Activated CD4-positive, alpha-beta T cell treated with anti-CD3 and anti-CD28 coated beads, Interleukin-2, amount 50 U/mL, for 16 hours (primary cell): Measurements from ENCODE around the gene OOSP4A.

ENCODE experiments used
- DNase-seq: peaks from one replicate; pipeline ENCODE4 v3.0.0-alpha.2; 2020

OOSP4A gene

DNA sequence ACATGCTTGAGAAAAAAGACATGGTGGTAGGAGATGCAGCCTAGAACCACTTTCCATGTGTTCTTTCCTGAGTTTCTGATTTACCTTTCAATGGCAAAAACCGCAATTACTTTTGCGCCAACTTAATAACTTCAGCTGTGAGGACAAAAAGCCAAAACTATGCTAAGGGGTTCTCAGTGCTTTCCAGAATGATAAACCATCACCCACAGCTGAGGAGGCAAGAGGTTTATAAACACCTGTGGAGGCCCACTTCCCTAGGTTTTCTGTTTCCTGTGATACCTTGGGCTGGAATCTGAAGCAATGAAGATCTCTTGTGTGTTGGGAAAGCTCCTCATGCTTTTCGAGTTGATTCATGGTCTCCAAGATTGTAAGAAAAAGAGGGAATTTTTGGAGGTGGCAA lies at the start of gene OOSP4A:
Gene OOSP4A (plus strand): TSS at position 301 of the 400 bp plus-strand sequence. CDS start 0 bp downstream, at position 301.
- no peak for DNase-seq

DNA sequence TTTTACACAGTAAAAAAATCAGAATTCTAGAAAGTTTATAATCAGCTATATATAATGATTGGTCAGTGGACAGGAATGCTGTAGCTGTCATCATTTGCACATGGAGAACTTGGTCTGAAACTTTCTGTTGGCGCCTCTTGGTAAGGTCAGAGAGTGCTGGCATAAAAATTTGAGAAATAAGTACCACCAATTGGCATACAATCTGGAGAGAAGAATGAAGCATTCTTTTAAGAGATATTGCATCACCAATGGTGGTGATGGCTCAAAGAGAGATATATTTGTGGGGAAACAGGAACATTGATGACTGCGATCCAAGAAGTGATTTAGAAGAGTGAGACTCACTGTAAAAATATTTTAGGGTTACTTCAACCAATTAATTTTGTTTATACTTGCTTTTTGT lies 45.4 kb upstream of the OOSP4A start:
- DNase-seq = no peak

DNA sequence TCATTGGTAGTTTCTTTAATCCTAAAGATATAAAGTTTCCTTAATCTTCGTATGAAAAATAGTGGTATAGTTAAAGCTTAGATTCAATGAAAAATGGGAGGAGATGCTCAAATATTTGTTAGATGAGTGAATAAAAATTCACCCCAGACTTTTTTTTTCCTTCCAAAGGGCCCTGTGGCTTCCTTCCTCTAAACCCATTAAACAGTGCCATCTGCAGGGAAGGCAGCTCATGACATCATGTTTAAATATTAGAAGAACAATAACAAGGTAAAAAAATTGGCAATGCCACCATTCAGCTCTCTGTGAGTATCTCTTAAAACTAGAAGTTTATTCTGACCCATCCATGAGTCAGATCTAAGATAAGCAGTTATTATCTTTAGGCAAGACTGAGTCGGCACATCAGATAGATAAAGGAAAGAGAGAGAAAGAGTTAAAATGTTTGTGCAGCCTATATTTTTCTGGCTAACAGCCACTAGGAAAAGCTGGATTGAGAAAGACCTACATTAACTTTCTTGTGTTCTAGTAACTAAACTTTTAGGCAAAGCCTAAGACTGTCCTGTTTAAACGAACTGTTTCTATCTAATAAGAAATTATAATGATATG lies 44.7 kb upstream of the OOSP4A start:
- peak; percentile 31 for DNase-seq

DNA sequence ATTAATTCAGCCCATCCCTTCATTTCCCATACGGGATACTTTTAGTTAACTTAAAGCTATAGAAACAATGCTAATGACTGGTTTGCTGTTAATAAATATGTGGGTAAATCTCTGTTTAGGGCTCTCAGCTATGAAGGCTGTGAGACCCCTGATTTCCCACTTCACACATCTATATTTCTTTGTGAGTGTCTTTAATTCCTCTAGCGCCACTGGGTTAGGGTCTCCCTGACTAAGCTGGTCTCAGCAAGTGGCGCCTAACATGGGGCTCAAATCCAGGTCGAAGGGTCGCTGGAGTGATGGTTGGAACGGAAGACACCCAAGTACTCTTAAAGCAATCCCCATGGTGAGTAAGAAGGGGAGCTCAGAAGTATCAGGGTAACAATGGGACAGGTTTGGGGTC lies 40.0 kb upstream of the OOSP4A start:
- DNase-seq = no peak

DNA sequence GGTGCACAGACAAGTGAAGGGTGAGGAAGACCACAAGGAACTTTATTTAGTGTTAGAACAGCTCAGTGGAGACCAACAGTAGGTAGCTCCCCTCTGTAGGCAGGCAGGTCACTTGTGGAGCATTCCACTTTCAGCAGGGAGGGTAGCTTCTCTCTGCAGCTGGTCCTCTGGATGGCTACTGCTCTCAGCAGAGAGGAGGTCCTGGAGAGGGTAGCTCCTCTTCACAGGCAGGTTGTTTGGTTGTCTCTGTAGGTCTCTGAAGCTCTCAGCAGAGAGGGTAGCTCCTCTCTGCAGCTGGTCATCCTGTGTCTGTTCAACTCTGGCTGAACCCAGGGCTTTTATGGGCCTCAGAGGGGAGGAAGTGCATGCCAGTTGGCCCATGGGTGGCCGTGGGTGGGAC lies 32.1 kb upstream of the OOSP4A start:
- no peak for DNase-seq

DNA sequence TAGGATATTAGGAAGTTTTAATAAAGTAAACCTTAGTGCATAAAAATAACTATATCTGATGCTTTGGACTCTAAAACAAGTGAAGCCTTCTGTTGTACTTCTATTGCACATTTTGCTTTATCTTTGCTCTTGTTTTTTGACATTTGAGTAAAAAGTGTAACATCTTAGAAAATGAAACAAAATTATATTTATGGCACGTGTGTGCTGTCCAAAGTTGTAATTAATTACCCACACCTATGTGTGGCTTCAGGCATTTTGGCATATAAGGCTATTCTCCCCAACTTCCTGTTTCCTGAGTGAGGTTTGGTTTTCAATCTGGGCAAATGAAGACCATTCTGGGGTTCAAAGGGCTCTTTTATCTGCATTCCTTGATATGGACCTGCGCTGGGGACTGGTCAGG lies 25.7 kb upstream of the OOSP4A start, which contains the start of gene OOSP1:
Gene OOSP1 (plus strand): TSS at position 301 of the 400 bp plus-strand sequence. CDS start 23 bp downstream, at position 324.
- no peak for DNase-seq

DNA sequence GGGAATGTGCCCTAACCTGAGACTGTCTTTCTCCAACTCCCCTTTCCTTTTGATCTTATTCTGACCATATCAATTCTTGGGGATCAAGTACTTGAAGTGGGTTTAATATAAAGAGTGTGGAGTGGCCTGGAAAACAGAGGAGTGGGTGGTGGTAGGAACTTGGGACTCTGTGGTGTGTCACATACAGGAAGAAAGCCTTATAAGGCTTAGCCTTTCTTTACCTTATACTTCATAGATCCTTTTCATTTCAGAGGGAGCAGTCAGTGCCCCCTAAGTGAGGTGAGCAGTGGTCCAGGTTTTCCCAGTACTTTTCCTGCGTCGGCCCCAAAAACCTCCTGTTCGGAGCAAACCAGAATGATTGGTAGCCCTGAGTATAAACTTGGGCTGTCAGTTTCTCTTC lies 25.1 kb upstream of the OOSP4A start:
- DNase-seq = no peak

DNA sequence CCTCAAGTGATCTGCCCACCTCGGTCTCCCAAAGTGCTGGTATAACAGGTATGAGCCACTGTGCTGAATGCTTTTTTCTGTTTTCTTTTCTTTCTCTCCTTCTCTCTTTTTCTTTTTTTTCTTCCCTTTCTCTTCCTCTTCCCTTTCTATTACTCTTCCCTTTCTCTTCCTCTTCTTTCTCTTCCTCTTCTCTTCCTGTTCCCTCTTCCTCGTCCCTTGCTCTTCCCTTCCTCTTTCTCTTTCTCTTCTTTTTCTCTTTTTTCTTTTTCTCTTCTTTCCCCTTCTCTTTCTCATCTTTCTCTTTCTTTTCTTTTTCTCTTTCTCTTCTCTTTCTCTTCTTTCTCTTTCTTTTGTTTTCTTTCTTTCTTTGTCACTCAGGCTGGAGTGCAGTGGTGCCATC lies 24.4 kb upstream of the OOSP4A start:
- no peak for DNase-seq

DNA sequence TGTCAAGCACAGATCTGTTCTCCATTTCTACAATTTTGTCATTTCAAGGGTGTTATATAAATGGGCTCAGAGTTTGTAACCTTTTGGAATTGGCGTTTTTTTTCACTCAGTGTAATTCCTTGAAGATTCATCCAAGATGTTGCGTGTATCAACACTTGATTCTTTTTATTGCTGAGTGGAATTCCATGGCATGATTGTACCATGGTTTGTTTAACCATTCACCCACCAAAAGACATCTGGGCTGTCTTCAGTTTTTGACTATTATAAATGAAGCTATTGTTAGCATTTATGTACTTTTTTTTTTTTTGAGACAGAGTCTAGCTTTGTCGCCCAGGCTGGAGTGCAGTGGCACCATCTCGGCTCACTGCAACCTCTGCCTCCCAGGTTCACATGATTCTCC lies 22.7 kb upstream of the OOSP4A start:
- DNase-seq = no peak

DNA sequence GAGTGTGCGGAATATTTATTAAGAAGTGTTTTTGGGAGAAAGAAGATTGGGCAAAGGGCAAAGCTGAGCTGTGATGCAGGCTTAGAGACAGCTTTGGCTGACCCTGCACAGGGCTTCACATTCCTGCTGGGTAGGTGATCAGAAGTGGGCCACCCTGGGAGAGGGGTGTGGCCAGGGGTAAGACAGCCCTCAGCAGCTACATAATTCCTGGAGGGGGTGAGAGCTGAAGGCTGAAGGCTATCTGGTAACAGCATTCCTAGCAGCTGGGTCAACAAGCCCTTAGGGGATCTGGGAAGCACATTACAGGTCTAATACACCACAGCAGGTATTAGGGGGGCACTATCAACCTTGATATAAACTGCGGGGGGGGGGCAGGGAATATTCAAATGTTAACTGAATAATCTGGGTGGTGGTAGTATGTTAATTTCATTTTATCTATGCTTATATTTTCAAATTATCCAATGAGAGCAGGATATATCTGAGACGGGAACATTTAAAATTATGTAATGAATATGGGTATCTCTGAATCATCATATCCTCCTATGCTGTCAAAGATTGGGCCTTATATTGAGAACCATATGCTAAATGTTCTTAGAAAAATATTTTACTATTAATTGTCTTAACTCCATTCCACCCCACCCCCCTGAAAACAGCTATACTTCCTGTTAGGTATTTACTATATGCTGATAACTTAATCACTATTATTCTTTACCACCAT lies 19.7 kb upstream of the OOSP4A start:
- no peak for DNase-seq

DNA sequence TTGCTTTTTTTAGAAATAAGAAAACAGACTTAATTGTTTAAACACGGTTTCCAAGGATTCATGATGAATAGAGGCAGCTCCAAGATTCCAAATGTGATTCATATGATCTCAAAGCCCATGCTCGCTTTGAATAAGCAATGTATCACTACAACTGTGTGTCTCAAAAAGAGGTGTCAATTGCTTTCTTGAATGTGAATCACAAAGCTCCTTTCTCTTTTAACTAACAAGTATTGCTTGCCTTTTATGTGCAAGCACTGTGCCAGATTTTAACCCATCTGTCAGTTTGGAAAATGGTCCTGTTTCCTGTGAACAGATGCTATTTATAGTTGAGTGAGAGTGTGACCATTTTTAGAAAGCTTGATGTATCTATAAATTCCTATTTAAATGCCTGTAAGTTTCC lies 19.1 kb upstream of the OOSP4A start:
- DNase-seq = no peak

DNA sequence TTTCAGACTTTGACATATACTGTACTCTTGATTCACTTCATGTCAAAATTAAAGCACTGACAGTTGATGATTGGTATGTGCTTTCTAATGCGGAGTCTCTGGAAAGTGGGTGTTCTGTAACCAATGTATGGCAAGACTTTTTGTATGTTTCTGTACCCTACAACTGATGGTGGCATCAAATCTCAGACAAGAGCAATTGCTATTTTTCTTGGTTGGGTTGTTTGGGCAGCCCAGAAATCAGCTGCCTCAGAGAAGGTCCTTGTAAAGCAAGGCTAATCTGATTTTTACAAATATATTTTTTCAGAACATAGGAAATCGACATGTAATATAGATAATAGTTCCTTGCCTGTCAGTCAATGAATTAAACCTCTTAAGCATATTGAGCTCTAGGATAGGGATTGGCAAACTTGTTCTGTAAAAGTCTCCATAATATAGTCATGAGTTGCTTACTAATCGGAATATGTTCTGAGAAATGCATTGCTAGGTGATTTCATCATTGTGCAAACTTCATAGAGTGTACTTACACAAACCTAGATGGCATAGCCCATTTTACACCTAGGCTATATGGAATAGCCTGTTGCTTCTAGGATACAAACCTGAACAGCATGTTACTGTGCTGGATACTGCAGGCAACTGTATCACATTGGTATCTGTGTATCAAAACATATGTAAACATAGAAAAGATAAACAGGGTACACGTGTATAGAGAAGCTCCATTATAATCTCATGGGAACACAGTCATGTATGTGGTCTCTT lies 10.2 kb upstream of the OOSP4A start:
- DNase-seq = no peak

DNA sequence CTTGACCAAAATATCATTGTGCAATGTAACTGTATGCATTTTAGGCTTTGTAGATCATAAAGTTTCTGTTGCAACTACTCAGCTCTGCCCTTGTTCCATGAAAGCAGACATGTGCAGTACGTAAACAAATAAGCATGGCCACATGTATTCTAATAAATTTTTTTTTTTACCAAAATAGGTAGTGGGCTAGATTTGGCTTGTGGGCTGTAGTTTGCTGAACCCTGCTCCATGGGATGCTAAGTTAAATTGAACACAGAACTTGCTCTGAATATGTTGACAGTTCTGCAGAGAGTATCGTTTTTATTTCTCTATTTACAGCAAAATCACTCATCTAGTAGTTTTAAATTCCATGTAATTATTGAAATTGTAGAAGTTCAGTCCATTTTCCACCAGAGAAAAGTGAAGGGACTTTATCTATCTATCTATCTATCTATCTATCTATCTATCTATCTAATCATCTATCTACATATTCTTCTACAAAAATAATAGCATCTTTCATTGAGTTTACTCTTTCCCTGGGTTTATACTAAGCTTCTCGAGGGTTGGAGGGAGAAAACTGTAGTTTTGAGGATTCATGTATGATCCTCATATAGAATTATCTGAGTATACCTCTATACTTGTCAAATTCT lies 9.5 kb upstream of the OOSP4A start:
- no peak for DNase-seq

DNA sequence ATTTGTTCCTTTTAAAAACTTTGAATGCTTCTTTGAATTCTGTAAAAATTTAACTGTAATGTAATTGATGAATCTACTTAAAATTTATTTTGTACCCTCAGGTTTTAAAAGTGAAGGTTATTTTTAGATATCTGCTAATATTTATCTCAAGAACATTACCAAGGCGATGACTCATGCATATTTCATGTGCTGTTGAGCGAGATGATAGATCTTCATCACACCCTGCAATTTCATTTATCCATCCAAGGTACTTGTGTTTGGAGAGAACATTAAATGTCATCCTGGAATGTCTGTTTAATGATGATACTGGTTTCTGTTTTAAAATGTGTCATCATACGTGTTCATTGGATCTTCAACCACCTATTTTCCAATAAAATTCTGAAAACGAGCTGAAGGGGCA lies 6.7 kb upstream of the OOSP4A start:
- DNase-seq = no peak

DNA sequence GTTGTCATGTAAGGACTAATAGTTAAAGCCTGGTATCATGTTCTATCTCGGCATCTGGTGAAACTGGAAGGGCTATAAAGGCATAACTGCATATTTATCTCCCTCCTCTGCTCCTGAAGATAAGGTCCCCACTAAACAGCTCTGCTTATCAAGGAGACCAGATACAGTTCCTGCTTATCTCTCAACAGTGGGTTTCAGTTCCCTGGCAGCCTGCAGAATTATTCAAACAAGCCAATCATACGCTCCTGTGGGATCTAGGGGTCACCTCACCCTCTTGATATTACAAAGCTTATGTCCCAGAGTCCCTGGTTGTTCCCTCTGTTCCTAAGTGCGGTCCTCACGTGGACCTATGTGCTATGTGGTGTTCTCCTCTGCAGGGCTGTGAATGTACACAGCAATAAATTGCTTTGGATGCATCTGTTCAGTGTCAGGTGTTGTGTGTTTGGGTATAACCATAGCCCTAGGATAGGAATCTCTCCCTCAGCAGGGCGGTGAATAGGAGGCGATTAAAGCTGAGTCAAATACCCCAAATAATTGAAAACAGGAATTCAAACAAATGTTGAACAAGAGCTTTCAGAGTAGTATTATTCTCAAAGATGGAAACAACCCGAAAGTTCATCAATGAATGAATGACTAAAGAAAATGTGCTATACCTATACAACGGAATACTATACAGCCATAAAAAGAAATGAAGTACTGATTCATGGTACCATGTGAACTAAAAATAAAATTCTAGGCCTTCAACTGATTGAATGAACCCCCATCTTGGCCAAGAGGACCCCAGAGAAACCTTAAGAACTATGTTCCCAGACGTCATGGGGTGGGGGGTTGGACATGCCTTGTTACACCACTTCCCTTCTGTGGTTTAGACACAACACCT lies 3.1 kb upstream of the OOSP4A start:
- DNase-seq = no peak

DNA sequence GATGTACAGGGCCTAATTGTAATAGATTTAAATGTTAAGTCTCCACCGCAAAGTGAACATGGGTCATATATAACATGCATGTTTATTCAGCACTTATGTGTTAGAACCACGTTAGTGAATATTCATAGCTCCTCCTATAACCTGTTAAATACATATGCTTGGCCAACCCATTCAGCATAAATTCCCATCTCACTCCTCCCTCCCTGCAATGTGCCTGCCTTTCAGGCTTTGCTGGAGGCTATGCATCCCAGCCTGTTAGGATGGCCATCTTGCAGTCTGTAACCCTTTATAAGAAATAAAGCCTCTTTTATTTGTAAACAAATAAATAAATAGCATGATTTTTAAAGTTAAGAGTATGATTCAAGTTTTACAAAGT lies 1.7 kb upstream of the OOSP4A start:
- no peak for DNase-seq

DNA sequence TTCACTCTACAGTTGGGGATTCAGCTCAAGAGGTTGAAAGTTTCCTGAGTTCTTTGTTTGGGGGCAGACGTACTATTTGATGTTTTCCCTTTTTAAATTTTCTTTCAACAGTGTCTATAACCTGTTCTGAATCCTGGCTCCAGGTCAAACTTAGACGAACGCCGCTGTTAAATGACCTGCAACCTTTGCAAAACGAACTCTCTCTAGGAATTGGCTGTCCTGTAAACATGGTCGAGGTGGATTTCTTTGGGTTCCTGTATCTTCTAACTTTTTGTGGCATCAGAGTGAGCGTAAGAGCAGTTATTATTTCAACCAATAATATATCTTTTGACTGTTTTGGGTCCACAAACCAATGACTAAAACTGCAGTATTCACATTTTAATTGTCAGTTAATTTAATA lies 1.6 kb downstream of the OOSP4A start:
- DNase-seq = no peak

DNA sequence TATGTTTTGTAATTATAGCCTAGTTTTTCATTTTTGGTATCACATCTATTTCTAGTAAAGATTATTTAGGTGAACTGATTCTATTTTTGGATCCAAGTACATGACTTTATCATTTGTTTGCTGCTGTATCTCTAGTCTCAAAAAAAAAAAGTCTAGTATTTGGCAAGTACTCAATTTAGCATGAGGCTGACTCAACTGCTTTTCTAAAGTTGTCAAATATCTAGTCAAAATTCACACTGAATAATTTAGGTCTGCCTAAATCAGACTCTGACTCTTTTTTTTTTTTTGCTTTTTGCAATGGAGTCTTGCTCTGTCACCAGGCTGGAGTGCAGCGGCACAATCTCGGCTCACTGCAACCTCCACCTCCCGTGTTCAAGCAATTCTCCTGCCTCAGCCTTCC lies 2.4 kb downstream of the OOSP4A start:
- no peak for DNase-seq

DNA sequence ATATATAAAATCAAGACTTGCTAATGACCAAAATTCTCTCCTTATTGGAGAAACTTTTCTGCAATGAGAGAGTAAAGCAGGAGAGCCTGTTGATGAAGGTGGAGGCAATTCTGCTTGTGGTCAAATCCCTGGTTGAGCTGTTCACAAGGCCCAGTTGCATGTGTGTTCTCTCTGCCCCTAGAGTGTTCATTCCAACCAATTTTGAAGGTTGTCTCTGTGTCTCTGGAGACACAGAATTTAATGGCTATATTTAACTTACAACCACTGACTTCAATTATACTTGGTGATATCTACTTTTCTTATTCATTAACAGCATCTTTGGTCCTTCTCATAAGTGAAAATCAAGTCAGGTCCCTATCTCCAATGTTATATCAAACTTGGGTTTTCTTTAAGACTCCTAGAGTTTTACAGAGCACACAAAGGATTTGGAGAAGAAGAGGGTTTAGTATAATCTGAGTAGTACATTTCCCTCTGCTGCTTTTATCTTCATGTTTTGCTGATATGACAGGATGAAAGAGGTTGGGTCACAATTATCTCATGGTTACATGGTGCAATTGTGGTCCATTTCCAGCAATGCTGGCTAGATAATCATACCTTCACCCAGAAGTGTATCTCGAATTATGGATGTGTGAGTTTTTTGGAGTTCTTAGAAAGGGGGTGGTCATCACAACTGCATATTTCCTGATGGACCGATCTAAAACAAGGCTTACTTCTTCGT lies 4.0 kb downstream of the OOSP4A start:
- DNase-seq = no peak

DNA sequence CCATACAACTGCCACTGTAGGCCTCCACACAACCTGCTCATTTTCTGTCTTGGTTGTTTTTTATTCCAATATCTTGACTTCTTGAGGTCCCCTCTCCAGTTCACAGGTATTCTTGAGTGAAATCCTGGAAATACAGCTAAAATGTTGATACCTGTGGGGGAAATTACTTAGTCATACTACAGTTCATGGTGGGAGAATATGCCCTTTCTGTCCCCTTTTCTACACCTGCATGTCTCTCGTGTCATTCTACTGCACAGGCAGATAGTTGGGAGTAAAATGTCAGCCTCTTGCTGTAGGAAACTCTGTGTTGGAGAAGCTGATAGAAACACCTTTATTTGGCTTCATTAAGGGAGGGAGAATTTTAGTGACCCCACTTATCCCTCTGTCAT lies 4.6 kb downstream of the OOSP4A start:
- no peak for DNase-seq

DNA sequence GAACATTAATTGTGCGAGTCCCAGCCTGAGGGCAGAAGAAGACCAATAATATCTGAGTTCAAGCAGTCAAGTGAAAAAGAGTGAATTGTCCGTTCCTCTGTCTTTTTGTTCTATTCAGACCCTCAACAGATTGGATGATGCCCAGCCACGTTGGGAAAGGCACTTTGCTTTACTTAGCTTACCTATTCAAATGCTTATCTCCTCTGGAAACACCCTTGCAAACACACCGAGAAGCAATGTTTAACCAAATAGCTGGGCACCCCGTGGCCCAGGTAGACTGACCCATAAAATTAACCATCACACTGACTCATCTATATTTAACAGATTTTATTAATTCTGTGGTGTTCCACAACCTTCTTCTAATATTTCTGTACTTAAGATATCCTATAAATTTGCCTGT lies 9.3 kb downstream of the OOSP4A start:
- DNase-seq = no peak
